ENCODE measurements around the gene CREBBP. TPM values are rescaled to one million over a fixed set of nuclear protein-coding genes. Genes with fewer than 3 reads are reported as not detected.

CREBBP gene
- total RNA-seq, 1 donor from 2014 or later: 53.0 TPM

DNA sequence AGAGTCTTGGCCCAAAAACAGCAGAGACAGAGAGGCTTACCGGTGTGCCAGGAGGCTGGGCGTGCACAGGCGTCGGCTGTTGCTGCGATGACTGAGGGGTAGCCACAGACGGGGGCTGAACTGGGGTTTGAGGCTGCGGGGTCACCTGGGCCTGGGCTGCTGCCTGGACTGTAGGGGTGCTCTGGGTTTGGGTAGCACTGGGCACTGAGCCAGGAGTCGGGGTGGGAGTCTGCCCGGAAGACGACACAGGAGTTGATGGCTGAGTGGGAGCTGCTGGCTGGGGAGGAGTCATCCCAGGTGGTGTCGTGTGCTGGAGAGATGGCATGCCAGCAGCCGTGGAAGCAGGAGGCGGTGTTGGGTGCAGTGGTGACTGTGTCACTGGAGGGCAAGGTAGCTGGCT, 110.0 kb downstream of the CREBBP start:
- H3K4me2 ChIP-seq (ENCODE audit: low read length): no peak overlapping the region
- H3K9ac ChIP-seq (ENCODE audit: low read length): no peak overlapping the region
- peak overlapping the region; percentile 47 for H3K27ac Mint-ChIP-seq (ENCODE audit: unreplicated experiment)
- no peak overlapping the region for H3K4me3 Mint-ChIP-seq (ENCODE audit: unreplicated experiment)
- peaks cover 40% of the 10 kb centered on the region for H3K36me3 ChIP-seq (ENCODE audit: insufficient read depth, low read length)
- DNase-seq (ENCODE audit: low read depth) (no peak), FAIRE-seq (no peak)
- peaks cover 73% of the 10 kb centered on the region for H4K20me1 ChIP-seq (ENCODE audit: insufficient read depth, low read length)
- TF ChIP-seq EZH2 (IDR thresholded peaks at IDR 0.05; ENCODE audit: insufficient read depth, low read length) (no peak), CTCF (IDR thresholded peaks at IDR 0.05; ENCODE audit: insufficient read depth, low read depth, low read length) (no peak)
- no peak overlapping the region for H3K4me3 ChIP-seq (ENCODE audit: insufficient read depth, low read depth, low read length)
- peaks cover 8% of the 10 kb centered on the region for H3K79me2 ChIP-seq (ENCODE audit: insufficient read depth, low read length)
- H3K9me3 Mint-ChIP-seq (ENCODE audit: unreplicated experiment): no peaks in the 10 kb centered on the region
- no peak overlapping the region for H3K27ac ChIP-seq (ENCODE audit: low read depth, low read length)
- H3K4me1 Mint-ChIP-seq (ENCODE audit: low read depth, unreplicated experiment): no peaks in the 10 kb centered on the region
- H3K27me3 Mint-ChIP-seq (ENCODE audit: low read depth, unreplicated experiment): no peaks in the 10 kb centered on the region
- no peaks in the 10 kb centered on the region for H3K9me3 ChIP-seq (ENCODE audit: insufficient read depth, low read depth, low read length)
- H2AFZ ChIP-seq (ENCODE audit: low read depth, low read length): no peak overlapping the region
- peaks cover 37% of the 10 kb centered on the region for H3K36me3 Mint-ChIP-seq (ENCODE audit: low read depth, unreplicated experiment)
- peaks cover 7% of the 10 kb centered on the region for H3K4me1 ChIP-seq (ENCODE audit: insufficient read depth, low read length)
- H3K27me3 ChIP-seq (ENCODE audit: insufficient read depth, low read length): no peaks in the 10 kb centered on the region

- H3K4me3 ChIP-seq (ENCODE audit: insufficient read depth, low read depth, low read length): no peak overlapping the region
- H3K27me3 Mint-ChIP-seq (ENCODE audit: low read depth, unreplicated experiment): no peaks in the 10 kb centered on the region
- FAIRE-seq (no peak), DNase-seq (ENCODE audit: low read depth) (no peak)
- no peaks in the 10 kb centered on the region for H3K27me3 ChIP-seq (ENCODE audit: insufficient read depth, low read length)
- H3K79me2 ChIP-seq (ENCODE audit: insufficient read depth, low read length): peaks cover 11% of the 10 kb centered on the region
- H3K27ac Mint-ChIP-seq (ENCODE audit: unreplicated experiment): no peak overlapping the region
- H2AFZ ChIP-seq (ENCODE audit: low read depth, low read length): no peak overlapping the region
- H3K4me1 ChIP-seq (ENCODE audit: insufficient read depth, low read length): peaks cover 7% of the 10 kb centered on the region
- TF ChIP-seq EZH2 (IDR thresholded peaks at IDR 0.05; ENCODE audit: insufficient read depth, low read length) (no peak), CTCF (IDR thresholded peaks at IDR 0.05; ENCODE audit: insufficient read depth, low read depth, low read length) (no peak)
- no peaks in the 10 kb centered on the region for H3K9me3 Mint-ChIP-seq (ENCODE audit: unreplicated experiment)
- peaks cover 33% of the 10 kb centered on the region for H3K36me3 Mint-ChIP-seq (ENCODE audit: low read depth, unreplicated experiment)
- no peaks in the 10 kb centered on the region for H3K4me1 Mint-ChIP-seq (ENCODE audit: low read depth, unreplicated experiment)
- peaks cover 34% of the 10 kb centered on the region for H3K36me3 ChIP-seq (ENCODE audit: insufficient read depth, low read length)
- peaks cover 71% of the 10 kb centered on the region for H4K20me1 ChIP-seq (ENCODE audit: insufficient read depth, low read length)
- no peak overlapping the region for H3K27ac ChIP-seq (ENCODE audit: low read depth, low read length)
- no peak overlapping the region for H3K4me2 ChIP-seq (ENCODE audit: low read length)
- H3K9ac ChIP-seq (ENCODE audit: low read length): no peak overlapping the region
- peak overlapping the region; percentile 20 for H3K4me3 Mint-ChIP-seq (ENCODE audit: unreplicated experiment)
- H3K9me3 ChIP-seq (ENCODE audit: insufficient read depth, low read depth, low read length): no peaks in the 10 kb centered on the region
Measured at GRCh38 chr16:3769942-3770341, 110.6 kb downstream of the CREBBP start.

DNA sequence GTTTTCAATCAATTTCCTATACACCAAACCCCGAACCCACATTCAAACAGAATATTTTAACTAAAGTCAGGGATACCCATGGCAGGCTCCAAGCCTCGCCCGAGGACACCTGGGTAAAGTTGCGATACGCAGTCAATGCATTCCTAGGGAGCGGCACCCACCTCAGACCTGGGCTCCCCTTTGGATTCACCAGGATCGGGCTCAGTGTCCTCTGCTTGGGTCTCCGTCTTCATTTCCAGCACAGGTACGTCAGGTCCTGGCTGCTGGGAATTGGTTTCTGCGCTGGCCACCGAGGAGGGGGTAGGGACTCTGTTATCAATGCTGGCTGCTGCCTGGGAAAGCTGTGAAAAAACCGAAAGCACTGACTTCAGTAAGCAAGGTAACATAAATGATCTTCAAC, 111.5 kb downstream of the CREBBP start:
- no peak for FAIRE-seq
- TF ChIP-seq EZH2 (IDR thresholded peaks at IDR 0.05; ENCODE audit: insufficient read depth, low read length) (no peak), CTCF (IDR thresholded peaks at IDR 0.05; ENCODE audit: insufficient read depth, low read depth, low read length) (no peak)
- H3K4me2 ChIP-seq (ENCODE audit: low read length): no peak overlapping the region
- Mint-ChIP-seq H3K36me3 (ENCODE audit: low read depth, unreplicated experiment) (peaks cover 30% of the 10 kb centered on the region), H3K27me3 (ENCODE audit: low read depth, unreplicated experiment) (no peaks in the 10 kb centered on the region), H3K9me3 (ENCODE audit: unreplicated experiment) (no peaks in the 10 kb centered on the region), H3K4me1 (ENCODE audit: low read depth, unreplicated experiment) (no peaks in the 10 kb centered on the region), H3K4me3 (ENCODE audit: unreplicated experiment) (no peak overlapping the region), H3K27ac (ENCODE audit: unreplicated experiment) (no peak overlapping the region)
- H3K36me3 ChIP-seq (ENCODE audit: insufficient read depth, low read length): peaks cover 30% of the 10 kb centered on the region
- H2AFZ ChIP-seq (ENCODE audit: low read depth, low read length): no peak overlapping the region
- H3K9ac ChIP-seq (ENCODE audit: low read length): no peak overlapping the region
- DNase-seq (ENCODE audit: low read depth): no peak
- H3K27me3 ChIP-seq (ENCODE audit: insufficient read depth, low read length): no peaks in the 10 kb centered on the region
- H3K4me1 ChIP-seq (ENCODE audit: insufficient read depth, low read length): peaks cover 7% of the 10 kb centered on the region
- no peak overlapping the region for H3K4me3 ChIP-seq (ENCODE audit: insufficient read depth, low read depth, low read length)
- H4K20me1 ChIP-seq (ENCODE audit: insufficient read depth, low read length): peaks cover 67% of the 10 kb centered on the region
- no peak overlapping the region for H3K27ac ChIP-seq (ENCODE audit: low read depth, low read length)
- peaks cover 10% of the 10 kb centered on the region for H3K79me2 ChIP-seq (ENCODE audit: insufficient read depth, low read length)
- no peaks in the 10 kb centered on the region for H3K9me3 ChIP-seq (ENCODE audit: insufficient read depth, low read depth, low read length)

Measured in astrocyte (in vitro differentiated cells and primary cell).